HG03045 (cell line): Measurements from ENCODE around the gene SPRR2A.
"Not testable (repeated sequence)": the region's sequence is repeated elsewhere in the genome, so short reads cannot be mapped to it uniquely, and the experiment has no call there.

Source experiments
- ATAC-seq: cut with Tn5 transposase; IDR thresholded peaks from one replicate; pipeline ENCODE4 v1.9.1; 2021; ENCODE audit warnings: mild to moderate bottlenecking, moderate library complexity; ENCODE audit not compliant: unreplicated experiment

Gene SPRR2A

DNA sequence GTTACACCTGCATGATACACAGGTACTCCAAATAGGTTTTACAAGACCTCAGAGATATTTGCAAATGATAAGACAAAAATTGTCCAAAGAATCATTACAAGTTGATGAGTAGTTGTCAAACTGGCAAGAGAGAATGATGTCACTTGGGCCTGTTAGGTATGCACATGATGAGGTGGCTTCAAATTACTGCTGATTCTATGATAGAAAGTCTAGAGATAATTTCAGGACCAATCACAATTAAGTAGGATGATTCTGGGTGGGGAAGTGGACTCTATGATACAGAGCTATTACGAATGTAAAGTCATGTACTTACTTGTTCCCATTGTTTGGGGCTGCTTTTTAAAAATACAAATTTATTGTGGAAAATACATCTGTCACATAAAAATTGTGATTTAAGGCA lies 31.5 kb downstream of the SPRR2A start:
- ATAC-seq = no peak

DNA sequence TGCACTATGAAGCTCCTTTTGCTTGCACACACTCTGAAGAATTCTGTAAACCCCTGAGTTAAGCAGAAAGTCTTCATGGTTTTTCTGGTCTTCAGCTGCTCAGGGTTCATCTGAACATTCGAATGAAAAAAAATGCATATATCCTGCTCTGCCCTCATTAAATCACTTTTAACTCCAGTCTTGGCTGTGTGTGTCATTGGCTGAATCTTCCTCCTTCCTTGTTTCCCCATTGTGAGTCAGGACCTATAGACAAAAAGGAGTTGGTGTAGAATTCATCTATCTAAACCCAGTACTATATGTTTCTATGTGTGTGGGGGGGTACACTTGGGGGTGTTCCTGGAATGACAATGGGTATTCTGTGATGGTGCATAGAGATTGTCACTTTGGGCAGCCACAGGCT lies 32.9 kb downstream of the SPRR2A start:
- ATAC-seq = no peak

GRCh38 chr1:153023109-153023508 lies 34.2 kb downstream of the SPRR2A start:
- ATAC-seq = no peak

DNA sequence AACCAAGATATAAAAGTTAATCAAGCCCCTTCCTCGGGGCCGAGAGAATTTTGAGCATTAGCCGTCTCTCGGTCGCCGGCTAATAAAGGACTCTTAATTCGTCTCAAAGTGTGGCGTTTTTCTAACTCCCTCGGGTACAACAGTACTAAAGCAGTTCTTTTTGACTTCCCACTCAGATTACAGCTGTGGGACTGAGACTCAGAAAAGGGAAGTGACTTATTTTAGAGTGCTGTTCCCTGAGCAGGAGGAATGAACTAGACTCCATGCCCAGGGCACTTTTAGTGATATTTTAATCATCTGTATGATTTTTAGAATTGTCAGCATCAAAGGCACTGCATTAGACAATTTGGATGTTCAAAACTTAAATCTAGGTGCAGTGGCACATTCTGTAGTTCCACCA lies 35.0 kb downstream of the SPRR2A start:
- ATAC-seq = not testable (repeated sequence)

DNA sequence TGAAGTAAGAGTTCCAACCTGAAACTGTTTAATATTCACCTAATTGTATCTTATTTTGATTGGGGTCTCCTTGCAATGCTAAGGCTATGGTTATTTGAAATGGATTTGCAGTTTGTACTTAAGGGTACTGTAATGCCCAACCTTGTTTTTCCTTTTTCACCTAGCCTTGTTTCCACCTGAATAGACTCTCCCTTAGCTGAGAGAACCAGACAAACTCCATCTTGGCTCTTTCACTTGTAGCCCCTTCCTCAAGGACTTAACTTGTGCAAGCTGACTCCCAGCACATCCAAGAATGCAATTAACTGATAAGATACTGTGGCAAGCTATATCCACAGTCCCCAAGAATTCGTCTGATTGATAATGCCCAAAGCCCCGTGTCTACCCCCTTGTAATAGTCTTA lies 35.5 kb downstream of the SPRR2A start:
- ATAC-seq = not testable (repeated sequence)

DNA sequence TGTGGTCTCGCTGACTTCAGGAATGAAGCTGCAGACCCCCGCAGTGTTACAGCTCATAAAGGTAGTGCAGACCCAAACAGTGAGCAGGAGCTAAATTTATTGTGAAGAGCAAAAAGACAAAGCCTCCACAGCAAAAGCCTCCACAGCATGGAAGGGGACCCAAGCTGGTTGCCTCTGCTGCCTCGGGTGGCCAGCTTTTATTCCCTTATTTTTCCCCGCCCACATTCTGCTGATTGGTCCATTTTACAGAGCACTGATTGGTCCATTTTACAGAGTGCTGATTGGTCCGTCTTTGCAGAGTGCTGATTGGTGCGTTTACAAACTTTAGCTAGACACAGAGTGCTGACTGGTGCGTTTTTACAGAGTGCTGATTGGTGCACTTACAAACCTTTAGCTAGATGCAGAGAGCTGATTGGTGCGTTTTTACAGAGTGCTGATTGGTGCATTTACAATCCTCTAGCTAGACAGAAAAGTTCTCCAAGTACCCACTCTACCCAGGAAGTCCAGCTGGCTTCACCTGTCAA lies 46.0 kb downstream of the SPRR2A start:
- ATAC-seq = not testable (repeated sequence)
